NCI-H2227 (cell line): ENCODE data around the gene GNG8.

Experiments used
- DNase-seq: peaks from one replicate; lab custom pipeline; 2025; ENCODE audit not compliant: unreplicated experiment; lab: John Stamatoyannopoulos, UW

The GNG8 gene

DNA sequence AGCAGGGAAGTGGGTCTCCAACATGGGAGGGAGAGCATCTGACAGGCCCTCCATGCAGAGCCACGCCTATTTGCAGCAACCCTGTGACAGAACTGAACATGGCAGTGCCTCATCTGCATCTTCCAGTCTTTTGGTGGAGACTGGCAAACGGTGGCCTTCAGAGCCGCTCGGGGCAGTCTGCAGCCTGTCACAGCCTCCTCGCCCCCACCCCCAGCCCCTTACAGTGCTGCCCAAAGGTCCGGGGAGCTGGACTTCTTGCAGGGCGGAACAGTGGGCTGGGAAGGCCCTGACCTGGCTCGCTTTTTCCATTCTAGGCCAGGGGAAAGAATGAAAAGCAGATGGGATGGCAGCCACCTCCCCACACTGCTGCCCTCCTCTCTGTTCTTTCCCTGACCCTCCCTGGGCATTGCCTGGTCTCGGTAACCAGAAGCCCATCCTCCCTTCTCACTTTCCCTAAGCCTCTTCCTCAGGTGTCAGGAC lies 32.2 kb downstream of the GNG8 start:
- DNase-seq: no peak

DNA sequence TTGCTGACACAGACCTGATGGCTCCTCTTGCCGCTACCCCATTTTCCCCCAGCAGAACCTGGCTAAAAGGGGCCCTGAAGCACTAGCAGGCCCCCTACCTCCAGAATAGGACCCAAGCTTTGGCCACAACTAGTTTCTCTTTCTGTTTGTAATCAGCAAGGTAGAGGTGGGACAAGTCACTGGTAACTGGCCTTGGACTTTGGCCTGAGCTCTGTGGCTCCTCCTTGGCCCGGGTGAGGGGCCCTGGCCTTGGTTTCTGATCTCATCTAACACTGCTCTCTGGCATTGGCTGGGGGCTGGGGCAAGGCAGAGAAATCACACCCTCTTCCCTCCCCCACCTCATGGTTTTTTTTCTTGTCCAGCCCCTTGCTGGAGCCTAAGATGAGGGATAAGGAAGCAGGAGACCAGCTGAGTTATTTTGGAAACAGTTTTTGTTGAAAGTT lies 32.8 kb downstream of the GNG8 start:
- no peak for DNase-seq

- no peak for DNase-seq
Observed at GRCh38 chr19:46602392-46603194, 33.4 kb downstream of the GNG8 start.

- DNase-seq: no peak
Observed at GRCh38 chr19:46601318-46602224, 34.4 kb downstream of the GNG8 start, which contains the start of gene CALM3. TSS of gene CALM3 (plus strand) at chr19:46601330. CDS start at chr19:46601435, 105 bp downstream.

GRCh38 chr19:46600384-46601317 lies 35.4 kb downstream of the GNG8 start:
- peak; percentile 96 for DNase-seq

DNA sequence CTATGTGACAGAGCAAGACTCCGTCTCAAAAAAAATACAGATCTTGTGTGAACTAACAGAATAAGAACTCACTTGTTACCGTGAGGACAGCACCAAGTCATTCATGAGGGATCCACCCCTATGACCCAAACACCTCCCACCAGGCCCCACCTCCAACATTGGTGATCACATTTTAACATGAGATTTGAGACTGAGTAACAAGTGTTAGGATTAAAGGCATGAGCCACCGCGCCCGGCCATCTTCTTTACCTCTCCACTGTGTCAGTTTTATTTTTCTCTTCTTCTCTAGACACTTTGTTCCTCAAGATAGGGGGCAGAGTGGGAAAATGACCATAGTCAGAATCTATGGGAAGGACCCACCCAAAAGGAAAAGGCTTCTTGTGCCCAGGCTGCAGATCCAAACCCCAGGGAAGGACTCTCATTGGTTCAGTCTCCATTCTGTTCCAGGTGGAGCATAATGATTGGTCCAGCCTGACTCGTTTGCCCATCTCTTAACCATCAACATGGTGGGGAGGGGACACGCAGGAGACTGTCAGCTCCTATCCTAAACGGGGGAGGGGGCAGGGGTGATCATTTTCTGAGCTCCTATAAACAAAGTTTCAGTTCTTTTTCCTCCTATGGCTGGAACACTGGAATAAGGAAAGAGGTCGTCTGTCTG lies 36.2 kb downstream of the GNG8 start:
- no peak for DNase-seq

DNA sequence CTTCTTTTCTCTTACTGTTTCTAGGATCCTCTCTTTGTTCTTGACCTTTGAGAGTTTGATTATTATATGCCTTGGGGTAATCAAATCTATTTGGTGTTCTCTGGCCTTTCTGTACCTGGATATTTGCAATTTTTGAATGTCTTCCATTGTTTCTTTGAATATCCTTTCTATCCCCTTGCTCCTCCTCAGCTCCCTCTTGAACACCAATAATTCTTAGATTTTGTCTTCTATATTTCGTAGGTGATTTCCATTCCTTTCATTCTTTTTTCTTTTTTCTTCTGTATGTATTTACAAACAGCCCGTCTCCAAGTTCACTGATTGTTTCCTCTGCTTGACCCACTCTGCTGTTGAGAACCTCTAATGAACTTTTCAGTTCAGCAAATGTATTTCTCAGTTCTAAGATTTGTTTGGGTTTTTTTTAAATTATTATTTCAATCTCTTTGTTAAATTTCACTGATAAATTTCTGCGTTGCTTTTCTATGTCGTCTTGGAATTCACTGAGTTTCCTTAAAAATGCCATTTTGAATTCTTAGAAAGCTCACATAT lies 37.6 kb downstream of the GNG8 start:
- DNase-seq: no peak

- DNase-seq: no peak
Observed at GRCh38 chr19:46596008-46596407, 40.0 kb downstream of the GNG8 start.

GRCh38 chr19:46591870-46592269 lies 44.1 kb downstream of the GNG8 start:
- no peak for DNase-seq

DNA sequence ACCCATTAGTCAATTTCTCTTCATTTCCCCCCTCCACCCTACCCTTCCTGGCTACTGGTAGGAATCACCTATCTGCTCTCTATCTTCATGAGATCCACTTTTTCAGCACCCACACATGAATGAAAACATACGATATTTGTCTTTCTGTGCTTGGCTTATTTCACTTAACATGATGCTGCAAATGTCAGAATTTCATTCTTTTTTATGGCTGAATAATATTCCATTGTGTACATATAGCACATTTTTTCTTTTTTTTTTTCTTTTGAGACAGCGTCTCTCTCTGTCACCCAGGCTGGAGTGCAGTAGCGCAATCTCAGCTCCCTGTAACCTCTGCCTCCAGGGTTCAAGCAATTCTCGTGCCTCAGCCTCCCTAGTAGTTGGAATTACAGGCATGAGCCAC lies 44.7 kb downstream of the GNG8 start:
- no peak for DNase-seq

- no peak for DNase-seq
Observed at GRCh38 chr19:46587861-46588260, 48.1 kb downstream of the GNG8 start.

GRCh38 chr19:46586294-46586693 lies 49.7 kb downstream of the GNG8 start:
- DNase-seq: no peak

- DNase-seq: no peak
Observed at GRCh38 chr19:46585539-46585938, 50.5 kb downstream of the GNG8 start.
